ENCODE data around the gene HDAC4.

HDAC4 gene

GRCh38 chr2:239035361-239035814, 365.4 kb downstream of the HDAC4 start:
- Histone ChIP-seq H3K27ac (no peak overlapping the region), H3K4me3 (no peak overlapping the region), H3K27me3 (no peaks in the 10 kb centered on the region), H3K4me2 (0 out of 22 replicates have a peak overlapping the region, but pooled peaks of 1 of the 11 experiments have one; percentile 17), H3K36me3 (no peaks in the 10 kb centered on the region), H3K9ac (no peak overlapping the region), H4K20me1 (no peaks in the 10 kb centered on the region), H3K9me3 (replicated peaks in 1 of 11) (no peaks in the 10 kb centered on the region), H3K4me1 (peaks cover 0 to 25% (median 17%) of the 10 kb centered on the region in 10 experiments; a peak in 14 of 20 replicates)
- TF ChIP-seq Cebpa-rat (IDR thresholded peaks at IDR 0.05): no peak

- TF ChIP-seq Cebpa-rat (IDR thresholded peaks at IDR 0.05): no peak
- H3K9me3 ChIP-seq (replicated peaks in 1 of 11): no peaks in the 10 kb centered on the region
- no peaks in the 10 kb centered on the region for H4K20me1 ChIP-seq
- H3K4me1 ChIP-seq: peaks cover 0 to 25% (median 17%) of the 10 kb centered on the region in 10 experiments; a peak in 14 of 20 replicates
- H3K9ac ChIP-seq: peak overlapping the region in 1 of 11 experiments; percentile 1; a peak in 1 of 22 replicates
- no peaks in the 10 kb centered on the region for H3K27me3 ChIP-seq
- H3K4me2 ChIP-seq: peak overlapping the region in 7 of 11 experiments; percentile 14 to 53 (median 43); a peak in 10 of 22 replicates
- H3K36me3 ChIP-seq: no peaks in the 10 kb centered on the region
- H3K4me3 ChIP-seq: no peak overlapping the region
- H3K27ac ChIP-seq: no peak overlapping the region
These were observed 366.1 kb downstream of the HDAC4 start for GRCh38 chr2:239034561-239035341.

- Histone ChIP-seq H4K20me1 (no peaks in the 10 kb centered on the region), H3K36me3 (no peaks in the 10 kb centered on the region), H3K27ac (no peak overlapping the region), H3K9me3 (replicated peaks in 1 of 11) (no peaks in the 10 kb centered on the region), H3K4me1 (peaks cover 0 to 25% (median 17%) of the 10 kb centered on the region in 10 experiments; a peak in 14 of 20 replicates), H3K4me3 (no peak overlapping the region), H3K4me2 (peak overlapping the region in 7 of 11 experiments; percentile 14 to 53 (median 43); a peak in 11 of 22 replicates), H3K27me3 (no peaks in the 10 kb centered on the region), H3K9ac (peak overlapping the region in 1 of 11 experiments; percentile 1; a peak in 1 of 22 replicates)
- TF ChIP-seq Cebpa-rat (IDR thresholded peaks at IDR 0.05): no peak
These were observed 366.8 kb downstream of the HDAC4 start for GRCh38 chr2:239033801-239034560.

GRCh38 chr2:239029958-239030357, 370.9 kb downstream of the HDAC4 start:
- Histone ChIP-seq H3K36me3 (no peaks in the 10 kb centered on the region), H3K9ac (no peak overlapping the region), H3K27me3 (no peaks in the 10 kb centered on the region), H4K20me1 (no peaks in the 10 kb centered on the region), H3K27ac (no peak overlapping the region), H3K9me3 (replicated peaks in 1 of 11) (no peaks in the 10 kb centered on the region), H3K4me1 (peaks cover 6 to 26% (median 13%) of the 10 kb centered on the region in 10 experiments; a peak in 17 of 20 replicates), H3K4me3 (no peak overlapping the region), H3K4me2 (no peak overlapping the region)
- TF ChIP-seq Cebpa-rat (IDR thresholded peaks at IDR 0.05): no peak

GRCh38 chr2:239028253-239028619, 372.6 kb downstream of the HDAC4 start:
- Histone ChIP-seq H3K9ac (no peak overlapping the region), H4K20me1 (no peaks in the 10 kb centered on the region), H3K27me3 (no peaks in the 10 kb centered on the region), H3K4me1 (peaks cover 0 to 14% (median 9%) of the 10 kb centered on the region in 10 experiments; a peak in 10 of 20 replicates), H3K36me3 (no peaks in the 10 kb centered on the region), H3K4me3 (no peak overlapping the region), H3K9me3 (replicated peaks in 1 of 11) (no peaks in the 10 kb centered on the region), H3K27ac (no peak overlapping the region), H3K4me2 (no peak overlapping the region)
- no peak for TF ChIP-seq Cebpa-rat (IDR thresholded peaks at IDR 0.05)

GRCh38 chr2:239027391-239028252, 373.2 kb downstream of the HDAC4 start:
- H3K4me2 ChIP-seq: no peak overlapping the region

GRCh38 chr2:239026711-239027361, 374.0 kb downstream of the HDAC4 start:
- Histone ChIP-seq H4K20me1 (no peaks in the 10 kb centered on the region), H3K4me2 (0 out of 22 replicates have a peak overlapping the region, but pooled peaks of 1 of the 11 experiments have one; percentile 12), H3K36me3 (no peaks in the 10 kb centered on the region), H3K9ac (no peak overlapping the region), H3K4me1 (peaks cover 0 to 14% (median 9%) of the 10 kb centered on the region in 10 experiments; a peak in 10 of 20 replicates), H3K27ac (no peak overlapping the region), H3K9me3 (replicated peaks in 1 of 11) (no peaks in the 10 kb centered on the region), H3K4me3 (no peak overlapping the region), H3K27me3 (no peaks in the 10 kb centered on the region)
- no peak for TF ChIP-seq Cebpa-rat (IDR thresholded peaks at IDR 0.05)

More at GRCh38 chr2:239027391-239028252, 373.2 kb downstream of the HDAC4 start:
- no peaks in the 10 kb centered on the region for H3K27me3 ChIP-seq
- H3K9me3 ChIP-seq (replicated peaks in 1 of 11): no peaks in the 10 kb centered on the region
- H3K36me3 ChIP-seq: no peaks in the 10 kb centered on the region
- TF ChIP-seq Cebpa-rat (IDR thresholded peaks at IDR 0.05): no peak
- H3K4me1 ChIP-seq: peaks cover 0 to 14% (median 9%) of the 10 kb centered on the region in 10 experiments; a peak in 10 of 20 replicates
- H4K20me1 ChIP-seq: no peaks in the 10 kb centered on the region
- no peak overlapping the region for H3K9ac ChIP-seq
- H3K27ac ChIP-seq: no peak overlapping the region
- H3K4me3 ChIP-seq: no peak overlapping the region

GRCh38 chr2:239025951-239026461, 374.8 kb downstream of the HDAC4 start:
- H3K27me3 ChIP-seq: no peaks in the 10 kb centered on the region
- no peak for TF ChIP-seq Cebpa-rat (IDR thresholded peaks at IDR 0.05)
- peaks cover 0 to 14% (median 9%) of the 10 kb centered on the region in 10 experiments; a peak in 10 of 20 replicates for H3K4me1 ChIP-seq
- H3K4me2 ChIP-seq: peak overlapping the region in 3 of 11 experiments; percentile 12 to 32 (median 28); a peak in 3 of 22 replicates
- no peak overlapping the region for H3K27ac ChIP-seq
- H3K36me3 ChIP-seq: no peaks in the 10 kb centered on the region
- no peaks in the 10 kb centered on the region for H4K20me1 ChIP-seq
- H3K9me3 ChIP-seq (replicated peaks in 1 of 11): no peaks in the 10 kb centered on the region
- H3K9ac ChIP-seq: no peak overlapping the region
- no peak overlapping the region for H3K4me3 ChIP-seq

Measured in BLaER1 treated with 17β-estradiol and CSF1 and Interleukin-3, amounts not matched to agents 10 nM and 100 nM (cell line).